ENCODE data around the gene SH3BP5.

The SH3BP5 gene, protein sequence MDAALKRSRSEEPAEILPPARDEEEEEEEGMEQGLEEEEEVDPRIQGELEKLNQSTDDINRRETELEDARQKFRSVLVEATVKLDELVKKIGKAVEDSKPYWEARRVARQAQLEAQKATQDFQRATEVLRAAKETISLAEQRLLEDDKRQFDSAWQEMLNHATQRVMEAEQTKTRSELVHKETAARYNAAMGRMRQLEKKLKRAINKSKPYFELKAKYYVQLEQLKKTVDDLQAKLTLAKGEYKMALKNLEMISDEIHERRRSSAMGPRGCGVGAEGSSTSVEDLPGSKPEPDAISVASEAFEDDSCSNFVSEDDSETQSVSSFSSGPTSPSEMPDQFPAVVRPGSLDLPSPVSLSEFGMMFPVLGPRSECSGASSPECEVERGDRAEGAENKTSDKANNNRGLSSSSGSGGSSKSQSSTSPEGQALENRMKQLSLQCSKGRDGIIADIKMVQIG

DNA sequence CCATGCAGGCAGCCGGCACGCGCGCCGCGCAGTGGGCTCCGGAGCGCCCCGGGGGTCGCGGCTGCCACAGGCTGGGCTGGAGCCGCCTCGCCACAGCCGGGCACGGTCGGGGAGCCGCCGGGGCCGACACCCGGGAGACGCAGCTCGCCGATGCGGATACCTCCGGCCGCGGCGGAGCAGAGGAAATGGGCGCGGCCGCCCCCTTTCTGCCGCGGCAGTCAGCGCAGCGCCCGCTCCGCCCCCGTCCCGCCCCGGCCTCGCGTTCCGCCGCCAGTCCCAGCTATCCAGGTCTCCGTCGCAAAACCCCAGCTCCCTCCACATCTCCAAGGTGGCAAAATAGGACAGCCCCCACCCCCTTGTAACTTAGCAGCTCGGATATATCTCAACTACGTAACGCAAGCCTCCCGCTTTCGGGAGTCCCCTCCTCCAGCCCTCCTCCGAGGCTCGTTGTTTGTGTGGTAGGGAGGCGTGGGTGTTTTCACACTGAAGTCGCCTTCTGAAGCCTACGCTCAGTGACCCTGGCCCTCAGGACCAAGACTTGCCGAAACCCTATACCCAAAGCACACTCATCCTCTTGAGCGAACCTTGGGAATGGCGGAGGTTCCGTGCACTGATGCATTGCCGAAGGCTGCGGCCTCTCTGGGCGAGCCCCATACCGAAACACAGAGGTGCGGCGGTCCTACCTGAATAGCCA lies at the start of gene SH3BP5:
Gene SH3BP5 (minus strand): TSS at position 182 of the 694 bp plus-strand sequence. CDS start 178 bp downstream, at position 4.
- TF ChIP-seq, protein P1, sequence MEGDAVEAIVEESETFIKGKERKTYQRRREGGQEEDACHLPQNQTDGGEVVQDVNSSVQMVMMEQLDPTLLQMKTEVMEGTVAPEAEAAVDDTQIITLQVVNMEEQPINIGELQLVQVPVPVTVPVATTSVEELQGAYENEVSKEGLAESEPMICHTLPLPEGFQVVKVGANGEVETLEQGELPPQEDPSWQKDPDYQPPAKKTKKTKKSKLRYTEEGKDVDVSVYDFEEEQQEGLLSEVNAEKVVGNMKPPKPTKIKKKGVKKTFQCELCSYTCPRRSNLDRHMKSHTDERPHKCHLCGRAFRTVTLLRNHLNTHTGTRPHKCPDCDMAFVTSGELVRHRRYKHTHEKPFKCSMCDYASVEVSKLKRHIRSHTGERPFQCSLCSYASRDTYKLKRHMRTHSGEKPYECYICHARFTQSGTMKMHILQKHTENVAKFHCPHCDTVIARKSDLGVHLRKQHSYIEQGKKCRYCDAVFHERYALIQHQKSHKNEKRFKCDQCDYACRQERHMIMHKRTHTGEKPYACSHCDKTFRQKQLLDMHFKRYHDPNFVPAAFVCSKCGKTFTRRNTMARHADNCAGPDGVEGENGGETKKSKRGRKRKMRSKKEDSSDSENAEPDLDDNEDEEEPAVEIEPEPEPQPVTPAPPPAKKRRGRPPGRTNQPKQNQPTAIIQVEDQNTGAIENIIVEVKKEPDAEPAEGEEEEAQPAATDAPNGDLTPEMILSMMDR (IDR thresholded peaks at IDR 0.05; ENCODE audit: low read depth, low read length) = peak; percentile 40
- DNase-seq (ENCODE audit: extremely low read depth, low read depth) = no peak

DNA sequence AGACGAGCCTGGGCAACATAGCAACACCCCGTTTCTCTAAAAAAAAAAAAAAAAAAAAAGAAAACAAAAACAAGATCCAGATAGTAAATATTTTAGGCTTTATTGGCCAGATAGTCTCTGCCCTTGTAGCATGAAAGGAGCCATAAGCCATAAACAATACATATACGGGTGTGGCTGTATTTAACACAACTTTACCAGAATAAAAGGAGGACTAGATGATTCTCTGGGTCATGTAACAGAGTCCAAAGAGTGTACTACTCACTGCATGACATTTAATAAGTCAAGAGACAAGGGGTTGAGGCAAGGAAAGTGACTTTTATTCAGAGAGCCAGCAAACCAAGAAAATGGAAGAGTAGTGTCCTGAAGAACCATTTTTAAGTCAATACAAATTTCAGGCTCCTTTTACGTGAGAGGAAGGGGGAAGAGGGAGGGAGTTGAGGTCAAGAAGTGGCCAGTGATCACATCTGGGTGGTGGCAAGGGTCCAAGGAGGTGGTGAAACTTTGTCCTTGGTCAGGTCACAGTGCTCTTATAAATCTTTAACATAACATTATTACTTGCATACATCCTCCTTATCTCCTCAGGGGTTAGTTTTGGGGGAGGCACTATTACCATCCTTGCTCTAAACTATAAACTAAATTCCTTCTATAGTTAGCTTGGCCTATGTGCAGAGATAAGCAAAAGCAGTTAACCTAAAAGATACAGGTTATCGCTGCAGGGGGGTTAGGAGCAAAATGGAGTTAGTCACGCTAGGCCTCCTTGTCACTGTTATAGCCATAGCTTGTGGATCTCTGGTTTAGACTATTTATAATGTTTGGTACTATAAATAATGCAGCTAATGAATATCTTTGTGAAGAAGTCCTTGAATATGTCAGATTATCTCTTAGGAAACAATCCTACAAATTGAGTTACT lies 48.8 kb upstream of the SH3BP5 start:
- TF ChIP-seq, protein P1 (IDR thresholded peaks at IDR 0.05; ENCODE audit: low read depth, low read length) = no peak
- no peak for DNase-seq (ENCODE audit: extremely low read depth, low read depth)

DNA sequence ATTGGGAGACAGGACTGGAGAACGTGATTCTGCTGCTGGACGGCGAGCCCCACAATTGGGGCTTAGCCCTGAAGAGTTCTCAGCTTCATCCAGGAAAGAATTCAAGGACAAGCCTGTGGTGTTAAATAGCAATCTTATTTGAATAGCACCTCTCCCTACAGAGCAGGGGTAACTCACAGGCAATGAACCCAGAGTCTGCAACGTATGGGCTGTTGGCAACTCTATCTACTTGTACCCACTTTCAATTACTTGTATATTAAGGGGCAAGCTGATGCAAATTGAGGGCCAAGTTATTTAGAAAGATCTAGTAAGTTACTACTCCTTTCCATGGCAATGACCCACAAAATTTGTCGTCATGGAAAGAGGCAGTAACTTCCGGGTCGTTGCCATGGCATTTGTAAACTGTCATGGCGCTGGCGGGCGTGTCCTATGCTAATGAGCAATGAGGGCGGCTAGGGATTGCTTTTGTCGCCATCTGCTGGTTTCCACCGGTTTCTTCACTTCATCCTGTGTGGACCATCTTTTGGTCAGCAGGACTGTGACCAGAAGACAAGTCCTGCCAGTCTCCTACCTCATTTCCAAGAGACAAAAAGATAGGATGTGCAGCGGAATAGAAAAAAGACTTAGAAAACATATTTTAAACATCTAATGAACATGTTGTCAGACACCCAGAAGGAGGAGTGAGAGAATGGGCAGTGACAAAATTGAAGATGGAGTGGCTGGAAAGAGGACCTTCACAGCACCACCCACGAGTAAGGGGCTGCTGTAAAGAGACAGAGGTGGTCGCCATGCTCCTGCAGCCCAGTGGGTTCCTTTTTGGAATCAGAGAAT lies 45.8 kb upstream of the SH3BP5 start:
- peak; percentile 72 for DNase-seq (ENCODE audit: extremely low read depth, low read depth)
- TF ChIP-seq, protein P1 (IDR thresholded peaks at IDR 0.05; ENCODE audit: low read depth, low read length) = peak; percentile 87

DNA sequence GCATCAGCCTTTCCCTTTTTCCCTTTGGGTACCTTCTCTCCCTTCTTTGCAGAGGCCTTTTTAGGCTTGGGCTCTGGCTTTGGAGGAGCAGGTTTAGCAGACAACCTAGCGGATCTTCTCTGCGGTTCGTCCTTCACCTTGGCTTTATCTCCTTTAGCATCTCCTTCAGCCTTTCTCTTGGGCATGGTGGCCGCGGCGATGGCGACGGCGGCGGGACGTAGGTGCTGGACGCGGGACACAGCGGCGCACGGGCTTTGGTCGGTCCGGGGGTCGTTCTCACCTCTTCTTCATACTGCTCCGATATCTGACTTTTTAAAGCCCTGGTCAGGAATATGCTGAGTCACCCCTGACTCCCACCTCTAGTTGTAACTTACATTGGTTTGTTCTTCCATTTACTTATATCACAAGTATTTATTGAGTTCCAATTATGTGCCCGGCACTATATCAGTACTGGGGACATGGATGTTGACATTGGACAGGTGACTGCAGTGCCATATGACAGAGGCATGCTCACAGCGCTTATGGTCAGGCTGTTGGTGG lies 43.1 kb upstream of the SH3BP5 start:
- no peak for DNase-seq (ENCODE audit: extremely low read depth, low read depth)
- TF ChIP-seq, protein P1 (IDR thresholded peaks at IDR 0.05; ENCODE audit: low read depth, low read length) = no peak

DNA sequence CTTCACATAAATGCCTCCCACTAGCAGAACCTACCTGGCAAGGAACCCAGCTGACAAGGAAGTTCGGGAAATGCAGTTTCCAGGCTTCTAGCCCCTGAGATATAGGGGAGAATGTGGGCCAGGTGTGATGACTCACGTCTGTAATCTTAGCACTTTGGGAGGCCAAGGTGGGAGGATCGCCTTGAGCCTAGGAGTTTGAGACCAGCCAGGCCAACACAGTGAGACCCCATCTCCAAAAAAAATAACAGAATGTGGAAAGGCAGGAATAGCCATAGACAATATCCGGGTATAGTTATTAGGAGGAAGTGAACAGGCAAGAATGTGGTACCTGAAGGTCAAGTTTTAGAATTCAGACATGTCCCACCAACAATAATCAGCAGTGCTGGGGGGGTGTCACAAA lies 40.5 kb upstream of the SH3BP5 start:
- no peak for DNase-seq (ENCODE audit: extremely low read depth, low read depth)
- TF ChIP-seq, protein P1 (IDR thresholded peaks at IDR 0.05; ENCODE audit: low read depth, low read length) = no peak

DNA sequence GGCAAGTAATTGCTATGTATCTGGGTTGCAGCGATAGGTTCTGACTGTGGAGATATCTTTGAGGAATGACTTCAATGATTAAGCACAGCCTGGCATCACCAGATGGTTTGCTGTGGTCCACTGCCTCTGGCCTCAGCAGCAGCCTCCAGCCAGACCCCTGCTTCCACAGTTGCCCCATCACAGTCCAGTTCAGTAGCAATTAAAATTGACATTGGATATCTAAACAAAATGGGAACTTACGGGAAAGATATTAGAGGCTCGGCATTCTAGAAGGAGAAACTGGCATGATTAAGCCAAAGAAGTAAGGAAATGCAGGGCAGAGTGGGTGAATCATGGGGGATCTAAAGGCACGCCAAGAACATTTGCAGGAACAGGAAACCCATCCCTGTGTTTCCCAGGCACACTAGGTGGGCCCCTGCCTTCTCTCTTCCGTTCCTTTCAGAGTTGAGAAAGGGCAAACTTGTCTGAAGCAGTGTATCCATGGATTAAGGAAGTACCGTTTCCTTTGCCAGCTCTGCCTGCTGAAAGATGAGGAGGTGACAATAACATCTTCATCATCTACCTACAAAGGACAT lies 36.3 kb upstream of the SH3BP5 start:
- TF ChIP-seq, protein P1 (IDR thresholded peaks at IDR 0.05; ENCODE audit: low read depth, low read length) = no peak
- DNase-seq (ENCODE audit: extremely low read depth, low read depth) = no peak
